Endothelial cell of umbilical vein (primary cell): Measurements from ENCODE around the gene SLC25A17. TPM values are rescaled to one million over a fixed set of nuclear protein-coding genes. Genes with fewer than 3 reads are reported as not detected.

Experiments used
- BruUV-seq: library from RNA; stranded (reverse); fragments of 400-500 nt; replicated peaks from 2 replicates; lab custom pipeline; 2021; lab: Mats Ljungman, UMichigan
- CTCF ChIA-PET: fragments of 300-600, 350-600 bp; sonication (Branson Sonifier 250); formaldehyde crosslinking; loops from one replicate; lab custom pipeline; 2021; ENCODE audit warnings: antibody characterized with exemption, inconsistent platforms; lab: Charles Lee
- POLR2A ChIA-PET: fragments of 300-600, 350-600 bp; sonication (Branson Sonifier 250); formaldehyde crosslinking; loops from one replicate; lab custom pipeline; 2021; ENCODE audit warnings: antibody characterized with exemption, inconsistent platforms; lab: Charles Lee
- DNase-seq: peaks from one replicate; pipeline ENCODE4 v3.0.0-alpha.2; 2011; ENCODE audit warnings: low read depth, low spot score
- FAIRE-seq: peaks from 2 replicates; lab custom pipeline; 2011; peaks lifted over from hg19 to GRCh38; lab: Jason Lieb, UNC
- H2AFZ ChIP-seq: 2 replicates; pipeline ENCODE4 v1.6.0; 2012; ENCODE audit warnings: low read depth, low read length, control low read depth, inconsistent platforms
- H3K27ac ChIP-seq: 2 replicates; pipeline ENCODE4 v1.5.1; 2011; ENCODE audit warnings: low read depth, mild to moderate bottlenecking, control low read depth, low read length, moderate library complexity; ENCODE audit not compliant: insufficient read depth
- H3K27me3 ChIP-seq, 2 experiments: 2 replicates each; pipeline versions ENCODE4 v1.6.0 to v1.6.1; 2011; ENCODE audit warnings: low read length in 2 of 2, mixed read lengths in 1 of 2; ENCODE audit not compliant: control insufficient read depth in 2 of 2, insufficient read depth in 2 of 2
- H3K36me3 ChIP-seq, 2 experiments: 2 replicates in 1 of 2; 3 replicates in 1 of 2; pipeline ENCODE4 v1.5.1; 2011; ENCODE audit warnings: low read length in 2 of 2, mild to moderate bottlenecking in 1 of 2, moderate library complexity in 1 of 2; ENCODE audit not compliant: control insufficient read depth in 2 of 2, insufficient read depth in 2 of 2; ENCODE audit errors: extremely low read depth in 1 of 2
- H3K4me1 ChIP-seq: 3 replicates; pipeline ENCODE4 v1.5.1; 2011; ENCODE audit warnings: mild to moderate bottlenecking, low read length; ENCODE audit not compliant: control insufficient read depth, insufficient read depth; ENCODE audit errors: extremely low read depth
- H3K4me2 ChIP-seq: 2 replicates; pipeline ENCODE4 v1.6.1; 2011; ENCODE audit warnings: low read length, control low read depth, mixed read lengths; ENCODE audit not compliant: insufficient read depth
- H3K4me3 ChIP-seq, 3 experiments: fragments of 200-600 bp in 1 of 3; sonication (generic), shearing (Covaris generic) in 1 of 3; replicated peaks in 1 of 3; 2 replicates each; pipeline ENCODE4 v1.5.1; 2011 to 2016; ENCODE audit warnings: control low read depth in 3 of 3, low read length in 3 of 3, mild to moderate bottlenecking in 2 of 3, inconsistent platforms in 1 of 3, low read depth in 1 of 3, moderate library complexity in 1 of 3; ENCODE audit not compliant: insufficient read depth in 1 of 3
- H3K79me2 ChIP-seq: 2 replicates; pipeline ENCODE4 v1.6.0; 2012; ENCODE audit warnings: low read length, inconsistent platforms; ENCODE audit not compliant: control insufficient read depth, insufficient read depth
- H3K9ac ChIP-seq: replicated peaks from 2 replicates; pipeline ENCODE3; 2011; ENCODE audit warnings: low read length, control low read depth; ENCODE audit not compliant: insufficient read depth; ENCODE audit errors: extremely low read depth
- H3K9me1 ChIP-seq: replicated peaks from 3 replicates; pipeline ENCODE4 v1.6.0; 2011; ENCODE audit warnings: mild to moderate bottlenecking, low read length; ENCODE audit not compliant: control insufficient read depth, insufficient read depth; ENCODE audit errors: extremely low read depth
- H3K9me3 ChIP-seq: replicated peaks from 2 replicates; pipeline ENCODE4 v1.5.1; 2012; ENCODE audit warnings: low read length, inconsistent platforms; ENCODE audit not compliant: control insufficient read depth, insufficient read depth
- H4K20me1 ChIP-seq: replicated peaks from 2 replicates; pipeline ENCODE3; 2011; ENCODE audit warnings: mild to moderate bottlenecking, low read length; ENCODE audit not compliant: control insufficient read depth, insufficient read depth; ENCODE audit errors: extremely low read depth
- EZH2 ChIP-seq: IDR thresholded peaks from 2 replicates; pipeline ENCODE4 v1.6.1; 2012; ENCODE audit warnings: borderline replicate concordance, low read depth, mild to moderate bottlenecking, moderate library complexity, low read length, inconsistent platforms; ENCODE audit not compliant: severe bottlenecking
- FOS ChIP-seq: IDR thresholded peaks from 2 replicates; pipeline ENCODE4 v1.6.1; 2011; ENCODE audit warnings: mild to moderate bottlenecking, low read length, moderate library complexity, borderline replicate concordance; ENCODE audit not compliant: insufficient read depth
- GATA2 ChIP-seq: IDR thresholded peaks from 2 replicates; pipeline ENCODE4 v1.7.0; 2011; ENCODE audit warnings: low read depth, mild to moderate bottlenecking, moderate library complexity, mixed read lengths, low read length; ENCODE audit not compliant: insufficient read length, insufficient read depth
- JUN ChIP-seq: IDR thresholded peaks from 2 replicates; pipeline ENCODE4 v1.6.1; 2011; ENCODE audit warnings: borderline replicate concordance, low read depth; ENCODE audit not compliant: insufficient read length, insufficient read depth
- MAX ChIP-seq: IDR thresholded peaks from 2 replicates; pipeline ENCODE4 v1.6.1; 2011; ENCODE audit not compliant: insufficient read depth, insufficient read length
- MYC ChIP-seq: IDR thresholded peaks from one replicate; pipeline ENCODE4 v1.6.1; 2011; ENCODE audit warnings: mild to moderate bottlenecking, low read depth, low read length
- POLR2A ChIP-seq: IDR thresholded peaks from 2 replicates; pipeline ENCODE4 v1.6.1; 2012; ENCODE audit warnings: low read depth, mild to moderate bottlenecking, control low read depth, low read length
- POLR2AphosphoS5 ChIP-seq: IDR thresholded peaks from 2 replicates; pipeline ENCODE4 v1.6.1; 2012; ENCODE audit warnings: low read depth, mild to moderate bottlenecking, control low read depth, low read length, moderate library complexity; ENCODE audit not compliant: insufficient read depth
- dilution Hi-C: fragments of 300-500 bp; cut with MboI; formaldehyde crosslinking; loops from one replicate; pipeline ENCODE4 v1.15.0; 2019; ENCODE audit warnings: low sequenced_read_pairs; ENCODE audit not compliant: extremely low pct_ligation_motif_present
- intact Hi-C: fragments of 100-400 bp; cut with micrococcal nuclease; formaldehyde crosslinking; loops from one replicate; pipeline ENCODE4 v1.10.0; 2022
- polyA plus RNA-seq, 4 experiments: library from polyadenylated mRNA; depleted of rRNA in 3 of 4; stranded (reverse) in 3 of 4; unstranded in 1 of 4; fragments of >200 nt; gene quantifications; 2 replicates each; pipeline versions ENCODE4 v1.2.1 to v1.2.3, GENCODE V29; 2011 to 2012; ENCODE audit warnings: missing spikeins in 1 of 4
- total RNA-seq: library from RNA; stranded (reverse); gene quantifications from 2 replicates; pipeline ENCODE4 v1.2.3, GENCODE V29; 2021
- TF ChIP-seq, protein P1 (sequence below), 2 donors: IDR thresholded peaks; 1 replicate in 1 of 2; 2 replicates in 1 of 2; pipeline ENCODE4 v1.5.1; 2011; ENCODE audit warnings: low read length in 2 of 2, mild to moderate bottlenecking in 2 of 2, moderate library complexity in 2 of 2, control low read depth in 1 of 2, inconsistent platforms in 1 of 2, low read depth in 1 of 2; ENCODE audit not compliant: insufficient read depth in 1 of 2; ENCODE audit errors: extremely low read depth in 1 of 2

SLC25A17 gene
- total and polyA plus RNA-seq, 2 donors (not counting 3 experiments of a cell fraction or from before 2014, with no cell fraction given), result 12.2 to 25.8 TPM

GRCh38 chr22:40808018-40808841 lies 10.9 kb downstream of the SLC25A17 start:
- CTCF ChIA-PET, result interaction anchor here (1.1 to 1.4 kb wide), 3 partner anchors 10 to 14 kb away, joined by 3 to 4 read pairs (median 3); partner anchors contain the start of gene SLC25A17
- Histone ChIP-seq H3K27me3 (no peaks in the 10 kb centered on the region), H3K4me1 (peaks cover 16% of the 10 kb centered on the region), H3K9me1 (no peaks in the 10 kb centered on the region), H3K9ac (no peak overlapping the region), H3K27ac (no peak overlapping the region), H3K79me2 (peaks cover 42% of the 10 kb centered on the region), H3K36me3 (no peaks in the 10 kb centered on the region), H3K4me2 (peak overlapping the region; percentile 62), H2AFZ (no peak overlapping the region), H4K20me1 (no peaks in the 10 kb centered on the region), H3K9me3 (no peaks in the 10 kb centered on the region), H3K4me3 (no peak overlapping the region)
- DNase-seq (peak; percentile 45), FAIRE-seq (no peak)
- POLR2A ChIA-PET, result no interaction called here
- intact Hi-C loops, result no loop called here
- dilution Hi-C loops, result no loop called here
- no TSS peak for BruUV-seq
- TF ChIP-seq MYC (no peak), GATA2 (no peak), EZH2 (no peak), JUN (no peak), FOS (no peak), POLR2AphosphoS5 (no peak), MAX (no peak), POLR2A (no peak)
- TF ChIP-seq, protein P1, sequence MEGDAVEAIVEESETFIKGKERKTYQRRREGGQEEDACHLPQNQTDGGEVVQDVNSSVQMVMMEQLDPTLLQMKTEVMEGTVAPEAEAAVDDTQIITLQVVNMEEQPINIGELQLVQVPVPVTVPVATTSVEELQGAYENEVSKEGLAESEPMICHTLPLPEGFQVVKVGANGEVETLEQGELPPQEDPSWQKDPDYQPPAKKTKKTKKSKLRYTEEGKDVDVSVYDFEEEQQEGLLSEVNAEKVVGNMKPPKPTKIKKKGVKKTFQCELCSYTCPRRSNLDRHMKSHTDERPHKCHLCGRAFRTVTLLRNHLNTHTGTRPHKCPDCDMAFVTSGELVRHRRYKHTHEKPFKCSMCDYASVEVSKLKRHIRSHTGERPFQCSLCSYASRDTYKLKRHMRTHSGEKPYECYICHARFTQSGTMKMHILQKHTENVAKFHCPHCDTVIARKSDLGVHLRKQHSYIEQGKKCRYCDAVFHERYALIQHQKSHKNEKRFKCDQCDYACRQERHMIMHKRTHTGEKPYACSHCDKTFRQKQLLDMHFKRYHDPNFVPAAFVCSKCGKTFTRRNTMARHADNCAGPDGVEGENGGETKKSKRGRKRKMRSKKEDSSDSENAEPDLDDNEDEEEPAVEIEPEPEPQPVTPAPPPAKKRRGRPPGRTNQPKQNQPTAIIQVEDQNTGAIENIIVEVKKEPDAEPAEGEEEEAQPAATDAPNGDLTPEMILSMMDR (IDR thresholded peaks at IDR 0.05; ENCODE audit: extremely low read depth in 1 of 2, insufficient read depth in 1 of 2, low read depth in 1 of 2, low read length in 2 of 2), result no peak
